Measurements from ENCODE around the gene SMYD3.

SMYD3 gene

GRCh38 chr1:246134789-246135188 lies 372.3 kb downstream of the SMYD3 start:
- DNase-seq = no peak

GRCh38 chr1:246131095-246131494 lies 376.0 kb downstream of the SMYD3 start:
- no peak for DNase-seq

- DNase-seq = no peak
Measured at GRCh38 chr1:246128494-246129069, 378.5 kb downstream of the SMYD3 start.

GRCh38 chr1:246126580-246126979 lies 380.5 kb downstream of the SMYD3 start:
- DNase-seq = no peak

- DNase-seq = peak; percentile 25
Measured at GRCh38 chr1:246122071-246122470, 385.0 kb downstream of the SMYD3 start.

GRCh38 chr1:246121533-246121932 lies 385.5 kb downstream of the SMYD3 start:
- DNase-seq = no peak

- DNase-seq = peak; percentile 33
Measured at GRCh38 chr1:246117066-246117791, 389.9 kb downstream of the SMYD3 start.

- DNase-seq = no peak
Measured at GRCh38 chr1:246114369-246114768, 392.7 kb downstream of the SMYD3 start.

GRCh38 chr1:246113555-246114095 lies 393.5 kb downstream of the SMYD3 start:
- DNase-seq = no peak

- DNase-seq = no peak
Measured at GRCh38 chr1:246111570-246111969, 395.5 kb downstream of the SMYD3 start.

GRCh38 chr1:246110343-246111219 lies 396.5 kb downstream of the SMYD3 start:
- no peak for DNase-seq

GRCh38 chr1:246108278-246108925 lies 398.7 kb downstream of the SMYD3 start:
- DNase-seq = no peak

- no peak for DNase-seq
Measured at GRCh38 chr1:246107516-246108277, 399.4 kb downstream of the SMYD3 start.

GRCh38 chr1:246106342-246106763 lies 400.7 kb downstream of the SMYD3 start:
- DNase-seq = no peak

GRCh38 chr1:246104927-246105326 lies 402.2 kb downstream of the SMYD3 start:
- no peak for DNase-seq

- no peak for DNase-seq
Measured at GRCh38 chr1:246099570-246099969, 407.5 kb downstream of the SMYD3 start.

- DNase-seq = no peak
Measured at GRCh38 chr1:246096356-246096755, 410.7 kb downstream of the SMYD3 start.

- DNase-seq = no peak
Measured at GRCh38 chr1:246095443-246095842, 411.6 kb downstream of the SMYD3 start.

GRCh38 chr1:246093230-246093629 lies 413.8 kb downstream of the SMYD3 start:
- DNase-seq = no peak

- DNase-seq = no peak
Measured at GRCh38 chr1:246092136-246092535, 414.9 kb downstream of the SMYD3 start.

GRCh38 chr1:246091477-246091876 lies 415.6 kb downstream of the SMYD3 start:
- no peak for DNase-seq

GRCh38 chr1:246086191-246086590 lies 420.9 kb downstream of the SMYD3 start:
- DNase-seq = no peak
